ENCODE results near the gene WNK2.
A peak's percentile ranks its signal among the peaks of the same experiment; 100 is the strongest.

The WNK2 gene

GRCh38 chr9:93265301-93265971 is 81.5 kb downstream of the WNK2 start:
- no peak for DNase-seq (ENCODE audit: low spot score)
- no peak for FAIRE-seq

GRCh38 chr9:93265972-93266371 is 82.0 kb downstream of the WNK2 start:
- no peak for DNase-seq (ENCODE audit: low spot score)
- FAIRE-seq: no peak

- FAIRE-seq (no peak), DNase-seq (ENCODE audit: low spot score) (no peak)
These were observed 82.6 kb downstream of the WNK2 start for GRCh38 chr9:93266521-93267001.

GRCh38 chr9:93267091-93267541 is 83.2 kb downstream of the WNK2 start:
- DNase-seq (ENCODE audit: low spot score) (no peak), FAIRE-seq (no peak)

GRCh38 chr9:93267681-93268505 is 84.0 kb downstream of the WNK2 start:
- no peak for FAIRE-seq
- no peak for DNase-seq (ENCODE audit: low spot score)

GRCh38 chr9:93268551-93269314 is 84.8 kb downstream of the WNK2 start:
- no peak for FAIRE-seq
- no peak for DNase-seq (ENCODE audit: low spot score)

GRCh38 chr9:93270976-93271375 is 87.0 kb downstream of the WNK2 start:
- no peak for FAIRE-seq
- no peak for DNase-seq (ENCODE audit: low spot score)

GRCh38 chr9:93276973-93277372 is 93.0 kb downstream of the WNK2 start:
- no peak for DNase-seq (ENCODE audit: low spot score)
- FAIRE-seq: no peak

GRCh38 chr9:93278144-93278543 is 94.2 kb downstream of the WNK2 start:
- DNase-seq (ENCODE audit: low spot score): no peak
- FAIRE-seq: no peak

GRCh38 chr9:93280661-93281259 is 96.8 kb downstream of the WNK2 start:
- FAIRE-seq: no peak
- DNase-seq (ENCODE audit: low spot score): no peak

GRCh38 chr9:93286252-93287188 is 102.6 kb downstream of the WNK2 start:
- DNase-seq (ENCODE audit: low spot score): no peak
- FAIRE-seq: no peak

- FAIRE-seq (peak; percentile 5), DNase-seq (ENCODE audit: low spot score) (no peak)
These were observed 103.2 kb downstream of the WNK2 start for GRCh38 chr9:93287189-93287552.

- DNase-seq (ENCODE audit: low spot score) (no peak), FAIRE-seq (no peak)
These were observed 103.7 kb downstream of the WNK2 start for GRCh38 chr9:93287593-93287992.

GRCh38 chr9:93288341-93288740 is 104.4 kb downstream of the WNK2 start:
- DNase-seq (ENCODE audit: low spot score) (no peak), FAIRE-seq (peak; percentile 50)

GRCh38 chr9:93288891-93289883 is 105.2 kb downstream of the WNK2 start:
- DNase-seq (ENCODE audit: low spot score) (peak; percentile 73), FAIRE-seq (no peak)

GRCh38 chr9:93290495-93291434 is 106.8 kb downstream of the WNK2 start:
- no peak for FAIRE-seq

GRCh38 chr9:93291536-93292287 is 107.8 kb downstream of the WNK2 start:
- FAIRE-seq (no peak), DNase-seq (ENCODE audit: low spot score) (no peak)

More at GRCh38 chr9:93290495-93291434, 106.8 kb downstream of the WNK2 start:
- no peak for DNase-seq (ENCODE audit: low spot score)

All from urothelium cell line (cell line).